ENCODE results near the gene PDE1A.

- TF ChIP-seq CTCF (IDR thresholded peaks at IDR 0.05) (no peak), POLR2A (IDR thresholded peaks at IDR 0.05) (no peak), EP300 (IDR thresholded peaks at IDR 0.05) (no peak), POLR2AphosphoS5 (IDR thresholded peaks at IDR 0.05) (no peak)
Observed at GRCh38 chr2:182406221-182406620, 20.6 kb downstream of the PDE1A start.

All from suprapubic skin (tissue), 4 donors.